SK-N-SH (cell line): Measurements from ENCODE around the gene LRRC75A.

ENCODE experiments used
- FOSL2 ChIP-seq: IDR thresholded peaks from 2 replicates; pipeline ENCODE4 v1.4.0; 2012; ENCODE audit warnings: low read depth, mild to moderate bottlenecking, moderate library complexity, borderline replicate concordance
- MAX ChIP-seq: IDR thresholded peaks from 2 replicates; pipeline ENCODE4 v1.4.0; 2012; ENCODE audit warnings: low read depth
- POLR2AphosphoS5 ChIP-seq: IDR thresholded peaks from 2 replicates; pipeline ENCODE4 v1.6.1; 2012; ENCODE audit warnings: low read depth, low read length
- RAD21 ChIP-seq: IDR thresholded peaks from 2 replicates; pipeline ENCODE4 v1.6.1; 2012; ENCODE audit warnings: mild to moderate bottlenecking, low read length
- SMC3 ChIP-seq: IDR thresholded peaks from 2 replicates; pipeline ENCODE4 v1.6.1; 2012; ENCODE audit warnings: low read depth, low read length, improper control_type of control experiment
- TAF1 ChIP-seq: IDR thresholded peaks from 2 replicates; pipeline ENCODE4 v1.6.1; 2012; ENCODE audit warnings: low read depth, mild to moderate bottlenecking, low read length, moderate library complexity, borderline replicate concordance
- USF2 ChIP-seq: fragments of 150-350 bp; IDR thresholded peaks from 2 replicates; pipeline ENCODE4 v1.6.1; 2017; ENCODE audit warnings: antibody characterized with exemption, low read length, low read depth, borderline replicate concordance
- TF ChIP-seq, protein P1 (sequence below): fragments of 200-600 bp; sonication (generic); IDR thresholded peaks from 2 replicates; pipeline ENCODE4 v1.6.1; 2017; ENCODE audit warnings: antibody characterized with exemption, mild to moderate bottlenecking, moderate library complexity

GRCh38 chr17:16467044-16467443 lies 24.9 kb downstream of the LRRC75A start:
- TF ChIP-seq TAF1 (no peak), POLR2AphosphoS5 (no peak), FOSL2 (no peak), RAD21 (no peak), USF2 (no peak), MAX (no peak), SMC3 (no peak)
- TF ChIP-seq, protein P1, sequence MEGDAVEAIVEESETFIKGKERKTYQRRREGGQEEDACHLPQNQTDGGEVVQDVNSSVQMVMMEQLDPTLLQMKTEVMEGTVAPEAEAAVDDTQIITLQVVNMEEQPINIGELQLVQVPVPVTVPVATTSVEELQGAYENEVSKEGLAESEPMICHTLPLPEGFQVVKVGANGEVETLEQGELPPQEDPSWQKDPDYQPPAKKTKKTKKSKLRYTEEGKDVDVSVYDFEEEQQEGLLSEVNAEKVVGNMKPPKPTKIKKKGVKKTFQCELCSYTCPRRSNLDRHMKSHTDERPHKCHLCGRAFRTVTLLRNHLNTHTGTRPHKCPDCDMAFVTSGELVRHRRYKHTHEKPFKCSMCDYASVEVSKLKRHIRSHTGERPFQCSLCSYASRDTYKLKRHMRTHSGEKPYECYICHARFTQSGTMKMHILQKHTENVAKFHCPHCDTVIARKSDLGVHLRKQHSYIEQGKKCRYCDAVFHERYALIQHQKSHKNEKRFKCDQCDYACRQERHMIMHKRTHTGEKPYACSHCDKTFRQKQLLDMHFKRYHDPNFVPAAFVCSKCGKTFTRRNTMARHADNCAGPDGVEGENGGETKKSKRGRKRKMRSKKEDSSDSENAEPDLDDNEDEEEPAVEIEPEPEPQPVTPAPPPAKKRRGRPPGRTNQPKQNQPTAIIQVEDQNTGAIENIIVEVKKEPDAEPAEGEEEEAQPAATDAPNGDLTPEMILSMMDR = no peak
